Posterior vena cava (tissue), 2 donors: Measurements from ENCODE around the gene TIAM1. TPM values are rescaled to one million over a fixed set of nuclear protein-coding genes. Genes with fewer than 3 reads are reported as not detected.

Experiments used
- DNase-seq: peaks from one replicate; pipeline ENCODE4 v3.0.0-alpha.2; 2020; ENCODE audit warnings: low spot score
- intact Hi-C, 2 donors: fragments of 100-400 bp; cut with DNase I; formaldehyde crosslinking; loops; one replicate each; pipeline versions ENCODE4 v1.14.1 to v1.14.2; 2022 to 2023
- total RNA-seq, 2 donors: library from RNA; stranded (reverse); fragmentation: NEBNext Ultra II Directional; extraction: Animal tissue kit (Norgen Biotek cat#: 25700); gene quantifications; one replicate each; pipeline ENCODE4 v1.2.1, GENCODE V29; 2021
- donor health status: DM: yes; HTN: yes; CAD: no.
- donor health status: DM: yes; HTN: yes; CAD: no.

TIAM1 gene
- total RNA-seq, 2 donors from 2014 or later: 4.7 to 11.3 TPM

- DNase-seq: no peak
- intact Hi-C loops: loop anchor here (10.0 kb wide), 3 partner anchors 379 to 409 kb away; no protein-coding TSS in a partner anchor
These were observed 148.6 kb downstream of the TIAM1 start for GRCh38 chr21:31195334-31196015.

GRCh38 chr21:31194510-31195293 lies 149.4 kb downstream of the TIAM1 start:
- intact Hi-C loops: loop anchor here (10.0 kb wide), 3 partner anchors 380 to 410 kb away; no protein-coding TSS in a partner anchor

GRCh38 chr21:31193761-31194160 lies 150.3 kb downstream of the TIAM1 start:
- intact Hi-C loops: loop anchor here (10.0 kb wide), 3 partner anchors 381 to 411 kb away; no protein-coding TSS in a partner anchor
- DNase-seq: no peak

More at GRCh38 chr21:31194510-31195293, 149.4 kb downstream of the TIAM1 start:
- DNase-seq: no peak

- DNase-seq: no peak
- intact Hi-C loops: loop anchor here (10.0 kb wide), 3 partner anchors 383 to 413 kb away; no protein-coding TSS in a partner anchor
These were observed 152.5 kb downstream of the TIAM1 start for GRCh38 chr21:31191553-31191952.

GRCh38 chr21:31190516-31190915 lies 153.5 kb downstream of the TIAM1 start:
- intact Hi-C loops: loop anchor here (10.0 kb wide), 3 partner anchors 384 to 414 kb away; no protein-coding TSS in a partner anchor
- no peak for DNase-seq

GRCh38 chr21:31187499-31187898 lies 156.6 kb downstream of the TIAM1 start:
- intact Hi-C loops: no loop called here
- DNase-seq: no peak

GRCh38 chr21:31186916-31187315 lies 157.1 kb downstream of the TIAM1 start:
- intact Hi-C loops: no loop called here
- no peak for DNase-seq

- intact Hi-C loops: no loop called here
- no peak for DNase-seq
These were observed 158.4 kb downstream of the TIAM1 start for GRCh38 chr21:31185663-31186062.

GRCh38 chr21:31184876-31185275 lies 159.2 kb downstream of the TIAM1 start:
- intact Hi-C loops: no loop called here
- DNase-seq: no peak

GRCh38 chr21:31184459-31184858 lies 159.6 kb downstream of the TIAM1 start:
- intact Hi-C loops: no loop called here
- DNase-seq: no peak

GRCh38 chr21:31182231-31183140 lies 161.6 kb downstream of the TIAM1 start:
- DNase-seq: no peak
- intact Hi-C loops: no loop called here

GRCh38 chr21:31181082-31181750 lies 162.8 kb downstream of the TIAM1 start:
- DNase-seq: no peak
- intact Hi-C loops: no loop called here

- intact Hi-C loops: no loop called here
- no peak for DNase-seq
These were observed 163.6 kb downstream of the TIAM1 start for GRCh38 chr21:31180256-31181081.

GRCh38 chr21:31176725-31177124 lies 167.3 kb downstream of the TIAM1 start:
- intact Hi-C loops: no loop called here
- no peak for DNase-seq

GRCh38 chr21:31176080-31176551 lies 167.9 kb downstream of the TIAM1 start:
- intact Hi-C loops: no loop called here
- no peak for DNase-seq

GRCh38 chr21:31173881-31174555 lies 170.0 kb downstream of the TIAM1 start:
- DNase-seq: no peak
- intact Hi-C loops: no loop called here

- intact Hi-C loops: no loop called here
- no peak for DNase-seq
These were observed 171.7 kb downstream of the TIAM1 start for GRCh38 chr21:31172328-31172727.
